Articular chondrocyte of knee joint (primary cell): ENCODE measurements around the gene RNF40. TPM values are rescaled to one million over a fixed set of nuclear protein-coding genes. Genes with fewer than 3 reads are reported as not detected.

Experiments used
- small RNA-seq: library from RNA; depleted of rRNA; stranded (forward); fragments of <200 nt; gene quantifications from one replicate; pipeline ENCODE3, GENCODE V24; 2012
- total RNA-seq: library from RNA; depleted of rRNA; stranded (reverse); fragments of >200 nt; gene quantifications from 2 replicates; pipeline ENCODE4 v1.2.3, GENCODE V29; 2012

RNF40 gene
- total RNA-seq, result 63.6 and 70.5 TPM in 2 replicates

DNA sequence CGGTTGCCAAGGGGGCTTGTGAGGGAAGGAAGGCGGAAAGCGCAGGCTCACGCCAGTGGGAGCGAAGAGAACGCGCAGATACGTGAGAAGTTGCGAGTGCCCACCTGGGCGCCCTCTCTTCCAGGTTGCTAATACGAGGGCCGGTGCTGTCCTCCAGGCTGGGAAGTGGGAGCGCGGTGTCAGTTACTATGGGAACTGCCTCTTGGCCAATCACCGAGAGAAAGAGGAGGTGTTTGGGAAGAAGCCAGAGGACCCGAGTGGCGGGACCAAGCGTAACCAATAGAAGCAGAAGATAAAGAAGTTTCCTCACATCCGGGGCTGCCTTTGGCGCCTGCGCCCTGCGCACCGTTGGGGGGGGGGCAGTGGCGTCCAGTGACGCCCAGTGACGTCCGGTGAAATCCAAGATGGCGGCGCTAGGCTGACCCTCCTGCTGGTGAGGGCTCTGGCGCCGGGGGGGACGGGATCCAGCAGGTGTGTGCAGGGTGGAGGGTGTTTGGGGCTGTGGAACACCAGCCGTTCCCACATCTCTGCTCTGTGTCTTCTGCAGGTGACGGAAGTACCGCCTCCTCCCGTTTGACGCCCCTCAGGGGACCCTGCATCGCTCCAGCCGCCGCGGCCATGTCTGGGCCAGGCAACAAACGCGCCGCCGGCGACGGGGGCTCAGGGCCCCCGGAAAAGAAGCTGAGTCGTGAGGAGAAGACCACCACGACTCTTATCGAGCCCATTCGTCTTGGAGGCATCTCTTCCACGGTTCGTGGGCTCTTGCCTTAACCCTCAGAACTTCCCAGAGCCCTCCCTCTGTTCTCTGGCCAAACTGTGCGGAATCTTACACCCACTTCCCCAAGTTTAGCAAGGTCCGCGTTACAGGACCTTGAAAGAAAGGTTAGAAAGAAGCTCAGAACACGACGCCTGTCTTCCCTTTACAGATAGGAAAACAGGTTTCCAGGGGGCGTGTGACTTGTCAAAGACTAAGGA is at the start of gene RNF40, which contains the start of gene CFAP119:
RNF40 (plus strand) TSS at position 395 of the 975 bp plus-strand sequence; CDS start at position 619, 224 bp downstream.
CFAP119 (minus strand) TSS at position 135 of the 975 bp plus-strand sequence. CDS start 314 bp downstream, outside the sequence.

DNA sequence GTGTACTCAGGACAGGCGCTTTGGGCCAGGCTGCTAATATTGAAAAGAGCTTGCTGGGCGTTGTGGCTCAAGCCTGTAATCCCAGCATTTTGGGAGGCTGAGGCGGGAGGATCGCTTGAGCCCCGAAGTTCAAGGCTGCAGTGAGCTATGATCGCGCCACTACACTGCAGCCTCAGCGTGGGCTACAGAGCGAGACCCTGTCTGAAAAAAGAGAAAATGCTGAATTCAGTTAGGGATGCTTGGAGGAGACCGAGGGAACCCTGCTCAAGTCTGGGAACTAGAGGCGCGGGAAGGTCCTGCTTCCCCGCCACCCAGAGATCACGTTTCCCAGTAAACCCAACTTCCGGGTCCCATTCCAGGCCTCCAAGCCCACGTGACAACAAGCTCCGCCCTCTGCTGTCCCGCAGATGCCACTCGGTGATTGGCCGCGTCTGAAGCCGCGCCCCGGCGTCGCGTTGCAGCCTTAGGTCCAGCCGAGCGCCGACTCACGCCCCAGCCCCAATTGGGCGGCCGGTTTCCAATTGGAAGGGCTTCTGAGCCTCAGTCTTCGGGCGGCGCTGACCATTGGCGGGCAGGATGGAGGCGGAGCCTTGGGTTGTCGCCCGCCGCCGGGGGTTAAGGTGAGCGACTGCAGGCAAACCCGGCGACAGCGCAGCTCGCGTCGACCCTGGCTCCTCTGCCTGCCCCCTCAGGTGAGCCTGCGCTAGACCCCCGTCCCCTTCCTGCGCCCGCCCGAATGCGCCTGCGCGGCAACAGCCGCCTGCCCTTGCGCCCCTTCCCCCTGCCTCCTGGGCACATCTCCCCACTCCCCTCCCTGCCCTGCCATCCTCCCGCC is 14.1 kb upstream of the RNF40 start, which contains the start of gene PHKG2:
PHKG2 (plus strand) TSS at position 627 of the 835 bp plus-strand sequence. CDS start 396 bp downstream, outside the sequence.

DNA sequence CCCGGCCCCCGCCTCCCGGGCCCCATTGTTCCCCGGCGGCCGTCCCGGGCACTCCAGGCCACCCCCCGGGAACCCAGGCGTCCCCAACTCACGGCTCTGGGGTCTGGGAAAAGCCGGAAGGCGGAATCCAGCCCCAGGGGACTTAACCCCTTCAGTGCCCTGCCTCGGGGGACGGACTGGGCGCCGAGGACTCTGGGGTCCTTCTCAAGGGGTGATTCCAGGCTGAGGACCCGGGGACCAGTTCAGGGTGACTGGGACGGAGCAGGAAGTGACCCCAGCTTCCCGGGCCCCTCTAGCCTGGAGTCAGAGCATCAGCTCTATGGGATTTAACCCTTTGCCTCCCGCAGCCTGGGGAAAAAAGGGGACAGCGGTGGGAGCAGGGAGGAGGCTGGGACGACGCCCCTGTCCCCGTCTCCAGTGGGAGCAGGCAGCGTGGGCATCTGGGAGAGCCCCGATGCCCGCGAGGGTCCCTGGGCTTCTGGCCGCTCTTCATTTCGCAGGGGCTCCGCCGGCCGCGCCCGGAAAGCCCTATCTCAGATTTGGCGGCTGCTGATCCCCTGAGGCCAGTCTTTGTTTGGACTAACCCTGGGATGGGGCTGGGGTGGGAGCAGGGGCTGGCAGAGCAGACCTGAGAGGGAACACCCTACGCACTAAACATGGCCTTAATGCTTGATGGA is 25.0 kb downstream of the RNF40 start, which contains the start of gene ZNF629:
ZNF629 (minus strand) TSS at position 270 of the 677 bp plus-strand sequence. CDS start 2,723 bp downstream, outside the sequence.

Small RNAs within 50 kb of the gene (small RNA-seq; reads per million reads assigned to genes)
- gene RF00017, result not detected

Other genes with a start within 250 kb of the RNF40 start
- gene ZNF768, start 235.8 kb upstream of the RNF40 start, total RNA-seq, result 15.3 and 18.1 TPM in 2 replicates
- 12.9 and 13.0 TPM in 2 replicates for gene ZNF747, start 227.5 kb upstream of the RNF40 start, total RNA-seq
- 4.8 and 5.8 TPM in 2 replicates for gene ZNF764, start 203.9 kb upstream of the RNF40 start, total RNA-seq
- gene ZNF688, start 190.6 kb upstream of the RNF40 start, total RNA-seq, result 7.6 and 8.0 TPM in 2 replicates
- gene ZNF785, start 176.6 kb upstream of the RNF40 start, total RNA-seq, result 10.5 and 11.1 TPM in 2 replicates
- 6.1 and 6.6 TPM in 2 replicates for gene ZNF689, start 151.9 kb upstream of the RNF40 start, total RNA-seq
- 5.9 and 7.3 TPM in 2 replicates for gene PRR14, start 111.4 kb upstream of the RNF40 start, total RNA-seq
- 22.2 and 22.8 TPM in 2 replicates for gene FBRS, start 103.9 kb upstream of the RNF40 start, total RNA-seq
- 17.9 and 20.4 TPM in 2 replicates for gene SRCAP, start 63.2 kb upstream of the RNF40 start, total RNA-seq
- gene PHKG2, start 13.9 kb upstream of the RNF40 start, total RNA-seq, result 15.2 and 17.4 TPM in 2 replicates
- gene CFAP119, start 260 bp upstream of the RNF40 start, total RNA-seq, result 2.1 and 2.2 TPM in 2 replicates
- 14.5 and 16.2 TPM in 2 replicates for gene ZNF629, start 24.9 kb downstream of the RNF40 start, total RNA-seq
- 34.6 and 38.0 TPM in 2 replicates for gene BCL7C, start 131.8 kb downstream of the RNF40 start, total RNA-seq
- gene CTF1, start 134.3 kb downstream of the RNF40 start, total RNA-seq, result 2.4 and 2.6 TPM in 2 replicates
- 11.5 and 12.0 TPM in 2 replicates for gene FBXL19, start 161.2 kb downstream of the RNF40 start, total RNA-seq
- gene ORAI3, start 186.7 kb downstream of the RNF40 start, total RNA-seq, result 34.4 and 37.7 TPM in 2 replicates
- gene SETD1A, start 195.4 kb downstream of the RNF40 start, total RNA-seq, result 2.5 and 4.0 TPM in 2 replicates
- 42.6 and 51.9 TPM in 2 replicates for gene HSD3B7, start 222.9 kb downstream of the RNF40 start, total RNA-seq
- 1.4 and 2.1 TPM in 2 replicates for gene STX1B, start 248.3 kb downstream of the RNF40 start, total RNA-seq